PC-3 (cell line): ENCODE results near the gene CEP290. TPM values are rescaled to one million over a fixed set of nuclear protein-coding genes. Genes with fewer than 3 reads are reported as not detected.
"Not testable (repeated sequence)": the region's sequence is repeated elsewhere in the genome, so short reads cannot be mapped to it uniquely, and the experiment has no call there.

Experiments used
- ATAC-seq: fragments of 200-7000 bp; cut with Tn5 transposase; 2 replicates; pipeline ENCODE4 v1.9.1; 2020; ENCODE audit warnings: mild to moderate bottlenecking, moderate library complexity
- BruUV-seq: library from RNA; stranded (reverse); fragments of 400-500 nt; replicated peaks from 2 replicates; lab custom pipeline; 2021; lab: Mats Ljungman, UMichigan
- CTCF ChIA-PET: fragments of 300-600 bp; sonication (Branson Sonifier 250); formaldehyde crosslinking; loops from one replicate; lab custom pipeline; 2022; ENCODE audit warnings: antibody characterized with exemption; lab: Charles Lee
- POLR2A ChIA-PET: fragments of 300-600 bp; sonication (Branson Sonifier 250); formaldehyde crosslinking; loops from one replicate; lab custom pipeline; 2022; ENCODE audit warnings: antibody characterized with exemption; ENCODE audit not compliant: unreplicated experiment; lab: Charles Lee
- DNase-seq: peaks from one replicate; pipeline ENCODE4 v3.0.0-alpha.2; 2015
- H2AFZ ChIP-seq: fragments of 300-600 bp; sonication (generic); 2 replicates; pipeline ENCODE4 v1.6.0; 2016; ENCODE audit warnings: antibody characterized with exemption, low read length
- H3F3A ChIP-seq: fragments of 300-600 bp; sonication (generic); one replicate; pipeline ENCODE4 v1.6.0; 2017; ENCODE audit warnings: antibody characterized with exemption, low read length, control low read depth, mild to moderate bottlenecking; ENCODE audit not compliant: unreplicated experiment
- H3K27ac ChIP-seq: fragments of 300-600 bp; sonication (generic); 2 replicates; pipeline ENCODE4 v1.5.1; 2016; ENCODE audit warnings: mild to moderate bottlenecking, low read length
- H3K27me3 ChIP-seq: fragments of 300-600 bp; sonication (generic); 2 replicates; pipeline ENCODE4 v1.6.1; 2016; ENCODE audit warnings: low read length, mixed read lengths
- H3K36me3 ChIP-seq: fragments of 300-600 bp; sonication (generic); 2 replicates; pipeline ENCODE4 v1.6.1; 2016; ENCODE audit warnings: low read depth, mixed run types, low read length, mixed read lengths
- H3K4me1 ChIP-seq: fragments of 300-600 bp; sonication (generic); 2 replicates; pipeline ENCODE4 v1.5.1; 2016; ENCODE audit warnings: low read length; ENCODE audit not compliant: insufficient read depth
- H3K4me2 ChIP-seq: fragments of 300-600 bp; sonication (generic); 2 replicates; pipeline ENCODE4 v1.6.0; 2016; ENCODE audit warnings: low read length
- H3K4me3 ChIP-seq: fragments of 300-600 bp; sonication (generic); 2 replicates; pipeline ENCODE4 v1.5.1; 2016; ENCODE audit warnings: mild to moderate bottlenecking, low read length, mixed read lengths
- H3K79me2 ChIP-seq: fragments of 300-600 bp; sonication (generic); 2 replicates; pipeline ENCODE4 v1.6.1; 2017; ENCODE audit warnings: low read length, mixed read lengths
- H3K9ac ChIP-seq: fragments of 300-600 bp; sonication (generic); 2 replicates; pipeline ENCODE4 v1.6.0; 2016; ENCODE audit warnings: mild to moderate bottlenecking, low read length
- H3K9me2 ChIP-seq: fragments of 300-600 bp; sonication (generic); replicated peaks from 2 replicates; pipeline ENCODE4 v1.6.1; 2016; ENCODE audit warnings: mixed run types, low read length, mixed read lengths
- H3K9me3 ChIP-seq: fragments of 300-600 bp; sonication (generic); 2 replicates; pipeline ENCODE4 v1.6.1; 2016; ENCODE audit warnings: low read length, mixed read lengths
- H4K20me1 ChIP-seq: fragments of 300-600 bp; sonication (generic); 2 replicates; pipeline ENCODE4 v1.6.1; 2016; ENCODE audit warnings: low read length, mixed read lengths
- EZH2 ChIP-seq: fragments of 300-600 bp; sonication (generic); IDR thresholded peaks from one replicate; pipeline ENCODE4 v1.6.1; 2017; ENCODE audit warnings: antibody characterized with exemption, mild to moderate bottlenecking, low read length; ENCODE audit not compliant: unreplicated experiment
- EZH2phosphoT487 ChIP-seq: fragments of 300-600 bp; sonication (generic); IDR thresholded peaks from 2 replicates; pipeline ENCODE4 v1.6.1; 2018; ENCODE audit warnings: mild to moderate bottlenecking, antibody characterized with exemption, low read length, borderline replicate concordance
- intact Hi-C: fragments of 100-400 bp; cut with micrococcal nuclease; formaldehyde crosslinking; loops from 2 replicates; pipeline ENCODE4 v1.9.0; 2023
- total RNA-seq: library from RNA; depleted of rRNA; stranded (reverse); fragments of >200 nt; gene quantifications from 2 replicates; pipeline ENCODE4 v1.2.3, GENCODE V29; 2014
- TF ChIP-seq, protein P1 (sequence below): fragments of 300-600 bp; sonication (generic); conservative IDR thresholded peaks from 2 replicates; pipeline ENCODE4 v1.5.1; 2017; ENCODE audit warnings: antibody characterized with exemption, low read depth, mild to moderate bottlenecking, low read length

Gene CEP290
- total RNA-seq, 1 experiment from 2014 or later, result 9.7 TPM

- POLR2A ChIA-PET, result no interaction called here
- Histone ChIP-seq H2AFZ (no peak overlapping the region), H3K4me2 (peak overlapping the region; percentile 88), H3K9ac (no peak overlapping the region), H3K27me3 (no peaks in the 10 kb centered on the region), H3F3A (no peaks in the 10 kb centered on the region), H3K4me3 (peak overlapping the region; percentile 89; the same call in 1 of the 2 replicates), H3K27ac (no peak overlapping the region), H4K20me1 (no peaks in the 10 kb centered on the region), H3K9me3 (no peaks in the 10 kb centered on the region), H3K9me2 (no peaks in the 10 kb centered on the region), H3K36me3 (no peaks in the 10 kb centered on the region), H3K79me2 (peaks cover 49% of the 10 kb centered on the region), H3K4me1 (peaks cover 14% of the 10 kb centered on the region)
- CTCF ChIA-PET, result no interaction called here
- TF ChIP-seq, protein P1, sequence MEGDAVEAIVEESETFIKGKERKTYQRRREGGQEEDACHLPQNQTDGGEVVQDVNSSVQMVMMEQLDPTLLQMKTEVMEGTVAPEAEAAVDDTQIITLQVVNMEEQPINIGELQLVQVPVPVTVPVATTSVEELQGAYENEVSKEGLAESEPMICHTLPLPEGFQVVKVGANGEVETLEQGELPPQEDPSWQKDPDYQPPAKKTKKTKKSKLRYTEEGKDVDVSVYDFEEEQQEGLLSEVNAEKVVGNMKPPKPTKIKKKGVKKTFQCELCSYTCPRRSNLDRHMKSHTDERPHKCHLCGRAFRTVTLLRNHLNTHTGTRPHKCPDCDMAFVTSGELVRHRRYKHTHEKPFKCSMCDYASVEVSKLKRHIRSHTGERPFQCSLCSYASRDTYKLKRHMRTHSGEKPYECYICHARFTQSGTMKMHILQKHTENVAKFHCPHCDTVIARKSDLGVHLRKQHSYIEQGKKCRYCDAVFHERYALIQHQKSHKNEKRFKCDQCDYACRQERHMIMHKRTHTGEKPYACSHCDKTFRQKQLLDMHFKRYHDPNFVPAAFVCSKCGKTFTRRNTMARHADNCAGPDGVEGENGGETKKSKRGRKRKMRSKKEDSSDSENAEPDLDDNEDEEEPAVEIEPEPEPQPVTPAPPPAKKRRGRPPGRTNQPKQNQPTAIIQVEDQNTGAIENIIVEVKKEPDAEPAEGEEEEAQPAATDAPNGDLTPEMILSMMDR, result no peak
- no peak for TF ChIP-seq EZH2
- TF ChIP-seq EZH2phosphoT487, result no peak
- intact Hi-C loops, result no loop called here
- DNase-seq (no peak), ATAC-seq (no peak)
- no TSS peak for BruUV-seq
Measured at GRCh38 chr12:88144037-88144436, 2.1 kb upstream of the CEP290 start.

DNA sequence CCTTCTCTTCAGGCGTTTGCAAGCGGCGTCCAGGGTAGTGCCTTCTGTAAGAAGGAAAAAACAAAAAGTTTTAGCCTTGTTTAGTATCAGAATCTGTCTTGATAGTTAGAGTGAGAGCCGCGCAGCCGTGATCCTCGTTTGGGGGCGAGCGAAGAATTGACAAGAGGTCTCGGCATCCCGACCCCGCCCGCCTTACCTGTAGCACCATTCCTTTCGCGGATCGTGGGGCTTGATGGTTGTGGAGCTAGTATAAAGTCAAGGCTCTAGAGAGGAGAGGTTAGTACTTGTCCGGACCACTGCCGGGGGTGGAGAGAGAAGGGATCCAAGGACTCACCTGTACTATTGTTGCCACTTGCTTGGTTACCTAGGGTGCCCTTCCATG is 713 bp upstream of the CEP290 start:
- Histone ChIP-seq H3K27me3 (no peaks in the 10 kb centered on the region), H3K4me2 (peak overlapping the region; percentile 88), H2AFZ (peak overlapping the region; percentile 93), H3K4me3 (peak overlapping the region; percentile 89), H3K9me2 (no peaks in the 10 kb centered on the region), H3K9me3 (no peaks in the 10 kb centered on the region), H3K36me3 (no peaks in the 10 kb centered on the region), H3K79me2 (peaks cover 46% of the 10 kb centered on the region), H4K20me1 (no peaks in the 10 kb centered on the region), H3K27ac (peak overlapping the region; percentile 3; the same call in 1 of the 2 replicates), H3K9ac (peak overlapping the region; percentile 73), H3K4me1 (peaks cover 14% of the 10 kb centered on the region), H3F3A (no peaks in the 10 kb centered on the region)
- intact Hi-C loops, result no loop called here
- CTCF ChIA-PET, result interaction anchor here (0.6 kb wide), 1 partner anchor 1038 kb away, joined by 3 read pairs; no protein-coding TSS in a partner anchor
- DNase-seq (peak; percentile 17), ATAC-seq (peak; percentile 14)
- TSS peak; percentile 73 for BruUV-seq
- TF ChIP-seq, protein P1, result no peak
- no peak for TF ChIP-seq EZH2phosphoT487
- no peak for TF ChIP-seq EZH2
- POLR2A ChIA-PET, result interaction anchor here (0.7 kb wide), 1 partner anchor 31 kb away, joined by 3 read pairs; no protein-coding TSS in a partner anchor

DNA sequence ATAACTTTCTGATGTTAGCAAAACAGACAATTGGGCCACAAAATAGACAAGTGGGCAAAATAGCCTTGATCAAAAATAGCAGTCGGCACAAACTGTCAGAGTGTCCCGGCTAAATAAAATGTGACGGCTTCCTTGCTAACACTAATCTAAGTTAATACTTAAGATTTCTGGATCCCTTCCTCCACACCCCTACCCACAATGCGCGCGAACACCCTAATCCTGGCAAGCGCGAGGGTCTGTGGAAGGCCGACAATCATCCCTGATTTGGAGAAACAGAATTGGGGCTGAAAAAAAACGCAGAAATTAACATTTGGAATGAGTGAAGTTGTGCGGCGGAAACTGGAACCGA is 489 bp downstream of the CEP290 start:
- H3K4me3 ChIP-seq, result peak overlapping the region; percentile 89
- intact Hi-C loops, result no loop called here
- ATAC-seq, result no peak
- no peaks in the 10 kb centered on the region for H3F3A ChIP-seq
- peak overlapping the region; percentile 88 for H3K4me2 ChIP-seq
- H2AFZ ChIP-seq, result peak overlapping the region; percentile 93
- H4K20me1 ChIP-seq, result no peaks in the 10 kb centered on the region
- no peaks in the 10 kb centered on the region for H3K36me3 ChIP-seq
- peak overlapping the region; percentile 66 for H3K27ac ChIP-seq
- H3K9me2 ChIP-seq, result no peaks in the 10 kb centered on the region
- H3K4me1 ChIP-seq, result peaks cover 14% of the 10 kb centered on the region
- POLR2A ChIA-PET, result interaction anchor here (0.6 kb wide), 1 partner anchor 15 kb away, joined by 3 read pairs; no protein-coding TSS in a partner anchor
- TF ChIP-seq EZH2, result no peak
- TF ChIP-seq, protein P1, result no peak
- TF ChIP-seq EZH2phosphoT487, result no peak
- H3K9ac ChIP-seq, result peak overlapping the region; percentile 73
- BruUV-seq, result TSS peak; percentile 83
- no peak for DNase-seq
- H3K79me2 ChIP-seq, result peaks cover 40% of the 10 kb centered on the region
- H3K27me3 ChIP-seq, result no peaks in the 10 kb centered on the region
- H3K9me3 ChIP-seq, result no peaks in the 10 kb centered on the region
- CTCF ChIA-PET, result no interaction called here

DNA sequence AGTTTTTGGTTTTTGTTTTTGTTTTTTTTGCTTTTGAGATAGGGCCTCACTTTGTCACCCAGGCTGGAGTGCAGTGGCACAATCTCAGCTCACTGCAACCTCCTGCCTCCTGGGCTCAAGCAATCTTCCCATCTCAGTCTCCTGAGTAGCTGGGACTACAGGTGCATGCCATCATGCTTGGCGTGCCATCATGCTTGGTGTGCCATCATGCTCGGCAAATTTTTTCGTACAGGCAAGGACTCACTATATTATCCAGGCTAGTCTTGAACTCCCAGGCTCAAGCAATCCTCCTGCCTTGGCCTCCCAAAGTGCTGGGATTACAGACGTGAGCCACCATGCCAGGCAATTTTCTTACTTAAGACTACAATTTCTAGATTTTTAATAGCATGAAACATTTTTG is 2.2 kb downstream of the CEP290 start:
- H3K4me2 ChIP-seq, CTCF ChIA-PET, H3K9ac ChIP-seq, ATAC-seq, DNase-seq, H3F3A ChIP-seq, BruUV-seq, H4K20me1 ChIP-seq, intact Hi-C loops, H2AFZ ChIP-seq, H3K4me3 ChIP-seq, H3K9me3 ChIP-seq, H3K27ac ChIP-seq, H3K27me3 ChIP-seq, POLR2A ChIA-PET, H3K36me3 ChIP-seq, H3K9me2 ChIP-seq: not testable (repeated sequence)
- Histone ChIP-seq H3K79me2 (peaks cover 25% of the 10 kb centered on the region), H3K4me1 (peaks cover 14% of the 10 kb centered on the region)
